Measurements from ENCODE around the gene TSHZ2.

DNA sequence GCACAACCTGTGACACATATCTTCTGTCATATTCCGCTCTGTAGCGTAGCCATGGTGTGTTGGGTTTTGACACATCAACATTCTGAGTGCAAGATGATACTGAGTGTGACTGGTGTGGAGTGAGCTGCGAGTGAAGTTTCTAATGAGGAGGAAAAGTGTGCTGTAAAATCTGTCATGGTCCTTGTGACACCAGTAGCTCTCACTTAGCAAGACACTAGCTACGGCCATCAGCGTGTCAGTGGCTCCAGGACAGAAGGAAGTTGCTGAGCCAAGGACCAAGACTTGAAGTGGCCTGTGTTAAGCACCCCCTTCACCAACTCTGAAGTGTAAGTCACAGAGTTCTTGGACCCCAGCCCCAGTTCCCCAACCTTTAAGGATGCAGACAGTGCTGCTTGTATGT, 72.1 kb downstream of the TSHZ2 start:
- TF ChIP-seq, protein P1, sequence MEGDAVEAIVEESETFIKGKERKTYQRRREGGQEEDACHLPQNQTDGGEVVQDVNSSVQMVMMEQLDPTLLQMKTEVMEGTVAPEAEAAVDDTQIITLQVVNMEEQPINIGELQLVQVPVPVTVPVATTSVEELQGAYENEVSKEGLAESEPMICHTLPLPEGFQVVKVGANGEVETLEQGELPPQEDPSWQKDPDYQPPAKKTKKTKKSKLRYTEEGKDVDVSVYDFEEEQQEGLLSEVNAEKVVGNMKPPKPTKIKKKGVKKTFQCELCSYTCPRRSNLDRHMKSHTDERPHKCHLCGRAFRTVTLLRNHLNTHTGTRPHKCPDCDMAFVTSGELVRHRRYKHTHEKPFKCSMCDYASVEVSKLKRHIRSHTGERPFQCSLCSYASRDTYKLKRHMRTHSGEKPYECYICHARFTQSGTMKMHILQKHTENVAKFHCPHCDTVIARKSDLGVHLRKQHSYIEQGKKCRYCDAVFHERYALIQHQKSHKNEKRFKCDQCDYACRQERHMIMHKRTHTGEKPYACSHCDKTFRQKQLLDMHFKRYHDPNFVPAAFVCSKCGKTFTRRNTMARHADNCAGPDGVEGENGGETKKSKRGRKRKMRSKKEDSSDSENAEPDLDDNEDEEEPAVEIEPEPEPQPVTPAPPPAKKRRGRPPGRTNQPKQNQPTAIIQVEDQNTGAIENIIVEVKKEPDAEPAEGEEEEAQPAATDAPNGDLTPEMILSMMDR (IDR thresholded peaks at IDR 0.05; ENCODE audit: poor library complexity): no peak
- no peak for TF ChIP-seq EZH2 (IDR thresholded peaks at IDR 0.05; ENCODE audit: borderline replicate concordance)
